ENCODE measurements around the gene CD300E. TPM values are rescaled to one million over a fixed set of nuclear protein-coding genes. Genes with fewer than 3 reads are reported as not detected.
A peak's percentile ranks its signal among the peaks of the same experiment; 100 is the strongest.

Gene CD300E
- total RNA-seq, 1 experiment from 2014 or later = not detected

DNA sequence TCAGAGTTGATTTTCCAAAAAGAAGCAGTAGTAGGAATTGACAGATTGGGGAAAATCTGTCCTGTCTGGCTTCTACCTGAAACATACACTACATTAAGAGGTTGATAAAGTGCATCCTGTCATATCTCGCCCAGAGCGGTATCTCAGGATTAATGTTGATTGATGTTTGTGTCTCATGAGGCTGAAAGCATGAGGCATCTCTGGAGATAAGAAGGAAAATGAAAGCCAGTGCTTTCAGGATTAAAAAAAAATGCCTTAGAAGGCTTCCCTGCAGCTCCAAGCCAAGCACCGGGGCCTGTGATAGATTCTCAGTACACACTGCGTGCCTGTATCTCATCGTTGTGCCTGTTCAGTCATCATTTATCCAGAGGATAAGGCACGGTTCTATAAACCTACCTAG lies 26.4 kb upstream of the CD300E start:
- H3K36me3 Mint-ChIP-seq (ENCODE audit: insufficient read depth, unreplicated experiment) = no peaks in the 10 kb centered on the region

DNA sequence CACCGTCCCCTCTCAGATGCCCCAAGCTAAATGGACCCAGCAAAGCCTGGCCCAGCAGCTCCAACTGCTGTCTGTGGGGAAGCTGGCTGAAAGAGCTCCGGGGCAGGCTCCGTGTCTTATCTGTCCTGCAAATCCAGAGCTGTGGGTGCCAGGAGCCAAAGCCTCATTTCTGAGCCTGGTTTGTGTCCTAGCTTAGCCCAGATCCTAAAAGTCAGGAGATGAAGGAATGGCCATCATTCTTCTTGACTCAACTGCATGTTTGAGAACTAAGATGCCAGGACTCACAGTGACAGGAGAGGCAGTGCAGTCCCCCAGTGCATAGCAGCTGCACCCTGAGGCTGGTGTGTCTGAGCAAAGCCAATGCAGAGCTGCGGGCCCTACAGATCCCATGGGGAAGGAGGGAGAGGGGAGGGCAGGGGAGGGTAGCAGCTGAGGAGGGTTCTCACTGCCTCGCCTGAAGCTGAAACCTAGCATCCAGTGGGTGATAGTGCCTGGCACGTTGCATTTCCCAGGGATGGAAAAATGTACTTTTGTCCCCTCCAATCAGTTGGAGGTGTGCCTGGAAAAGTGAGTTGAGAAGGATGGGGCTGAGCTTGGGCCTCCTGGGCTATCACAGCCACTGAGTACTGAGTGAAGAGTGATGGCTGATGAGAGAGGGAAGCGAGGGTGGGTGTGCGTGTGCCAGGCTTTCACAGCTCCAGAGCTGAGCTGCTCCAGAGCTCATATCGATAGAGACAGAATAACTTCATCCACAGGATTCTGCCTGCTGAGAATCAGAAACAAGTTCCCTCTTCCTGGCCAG lies 24.5 kb upstream of the CD300E start:
- no peaks in the 10 kb centered on the region for H3K9me3 Mint-ChIP-seq (ENCODE audit: low read depth, unreplicated experiment)
- no peaks in the 10 kb centered on the region for H3K4me1 Mint-ChIP-seq (ENCODE audit: low read depth, unreplicated experiment)
- intact Hi-C loops (cut with micrococcal nuclease; ENCODE audit: unreplicated experiment) = no loop called here
- H3K4me3 Mint-ChIP-seq (ENCODE audit: low read depth, unreplicated experiment) = no peak overlapping the region
- H3K36me3 Mint-ChIP-seq (ENCODE audit: insufficient read depth, unreplicated experiment) = no peaks in the 10 kb centered on the region
- TF ChIP-seq, protein P1, sequence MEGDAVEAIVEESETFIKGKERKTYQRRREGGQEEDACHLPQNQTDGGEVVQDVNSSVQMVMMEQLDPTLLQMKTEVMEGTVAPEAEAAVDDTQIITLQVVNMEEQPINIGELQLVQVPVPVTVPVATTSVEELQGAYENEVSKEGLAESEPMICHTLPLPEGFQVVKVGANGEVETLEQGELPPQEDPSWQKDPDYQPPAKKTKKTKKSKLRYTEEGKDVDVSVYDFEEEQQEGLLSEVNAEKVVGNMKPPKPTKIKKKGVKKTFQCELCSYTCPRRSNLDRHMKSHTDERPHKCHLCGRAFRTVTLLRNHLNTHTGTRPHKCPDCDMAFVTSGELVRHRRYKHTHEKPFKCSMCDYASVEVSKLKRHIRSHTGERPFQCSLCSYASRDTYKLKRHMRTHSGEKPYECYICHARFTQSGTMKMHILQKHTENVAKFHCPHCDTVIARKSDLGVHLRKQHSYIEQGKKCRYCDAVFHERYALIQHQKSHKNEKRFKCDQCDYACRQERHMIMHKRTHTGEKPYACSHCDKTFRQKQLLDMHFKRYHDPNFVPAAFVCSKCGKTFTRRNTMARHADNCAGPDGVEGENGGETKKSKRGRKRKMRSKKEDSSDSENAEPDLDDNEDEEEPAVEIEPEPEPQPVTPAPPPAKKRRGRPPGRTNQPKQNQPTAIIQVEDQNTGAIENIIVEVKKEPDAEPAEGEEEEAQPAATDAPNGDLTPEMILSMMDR (IDR thresholded peaks at IDR 0.05; ENCODE audit: unreplicated experiment) = no peak
- CTCF ChIA-PET = interaction anchor here (1.0 kb wide), 1 partner anchor 9 kb away, joined by 8 read pairs; no protein-coding TSS in a partner anchor
- no peak for DNase-seq
- BruUV-seq (replicated peaks) = no TSS peak
- H3K27ac Mint-ChIP-seq (ENCODE audit: unreplicated experiment) = no peak overlapping the region
- peaks cover 89% of the 10 kb centered on the region for H3K27me3 Mint-ChIP-seq (ENCODE audit: unreplicated experiment)

More for the DNA sequence above, 26.4 kb upstream of the CD300E start:
- Mint-ChIP-seq H3K27ac (ENCODE audit: unreplicated experiment) (no peak overlapping the region), H3K27me3 (ENCODE audit: unreplicated experiment) (peaks cover 89% of the 10 kb centered on the region), H3K4me3 (ENCODE audit: low read depth, unreplicated experiment) (no peak overlapping the region), H3K9me3 (ENCODE audit: low read depth, unreplicated experiment) (no peaks in the 10 kb centered on the region), H3K4me1 (ENCODE audit: low read depth, unreplicated experiment) (no peaks in the 10 kb centered on the region)
- DNase-seq = no peak
- CTCF ChIA-PET = interaction anchor here (0.5 kb wide), 1 partner anchor 64 kb away, joined by 3 read pairs; no protein-coding TSS in a partner anchor
- TF ChIP-seq, protein P1 (IDR thresholded peaks at IDR 0.05; ENCODE audit: unreplicated experiment) = no peak
- BruUV-seq (replicated peaks) = no TSS peak
- intact Hi-C loops (cut with micrococcal nuclease; ENCODE audit: unreplicated experiment) = loop anchor here (10.0 kb wide), 1 partner anchor 215 kb away; no protein-coding TSS in a partner anchor

DNA sequence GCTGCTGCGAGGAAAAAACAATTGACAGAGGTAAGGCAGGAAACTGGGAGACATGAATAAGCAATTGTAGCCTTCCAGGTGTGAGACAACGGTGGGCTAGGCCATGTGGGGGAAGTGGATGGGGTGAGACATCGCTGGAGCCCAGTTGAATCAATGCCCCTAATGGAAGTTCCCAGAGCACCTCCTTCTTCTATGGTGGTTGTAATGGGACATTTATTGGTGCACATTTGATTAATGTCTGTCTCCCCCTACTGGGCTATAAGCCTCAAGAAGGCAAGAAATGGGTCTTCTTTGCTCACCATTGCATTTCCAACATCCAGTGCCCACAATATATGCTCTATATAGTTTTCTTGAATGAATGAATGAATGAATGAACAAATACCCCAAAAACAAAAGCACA lies 22.7 kb upstream of the CD300E start:
- TF ChIP-seq, protein P1 (IDR thresholded peaks at IDR 0.05; ENCODE audit: unreplicated experiment) = peak; percentile 17
- no peaks in the 10 kb centered on the region for H3K36me3 Mint-ChIP-seq (ENCODE audit: insufficient read depth, unreplicated experiment)
- no TSS peak for BruUV-seq (replicated peaks)
- CTCF ChIA-PET = interaction anchor here (0.7 kb wide), 1 partner anchor 190 kb away, joined by 3 read pairs; no protein-coding TSS in a partner anchor
- no peak for DNase-seq
- no peaks in the 10 kb centered on the region for H3K9me3 Mint-ChIP-seq (ENCODE audit: low read depth, unreplicated experiment)
- intact Hi-C loops (cut with micrococcal nuclease; ENCODE audit: unreplicated experiment) = no loop called here
- no peak overlapping the region for H3K4me3 Mint-ChIP-seq (ENCODE audit: low read depth, unreplicated experiment)
- H3K27ac Mint-ChIP-seq (ENCODE audit: unreplicated experiment) = no peak overlapping the region
- peaks cover 89% of the 10 kb centered on the region for H3K27me3 Mint-ChIP-seq (ENCODE audit: unreplicated experiment)
- no peaks in the 10 kb centered on the region for H3K4me1 Mint-ChIP-seq (ENCODE audit: low read depth, unreplicated experiment)

DNA sequence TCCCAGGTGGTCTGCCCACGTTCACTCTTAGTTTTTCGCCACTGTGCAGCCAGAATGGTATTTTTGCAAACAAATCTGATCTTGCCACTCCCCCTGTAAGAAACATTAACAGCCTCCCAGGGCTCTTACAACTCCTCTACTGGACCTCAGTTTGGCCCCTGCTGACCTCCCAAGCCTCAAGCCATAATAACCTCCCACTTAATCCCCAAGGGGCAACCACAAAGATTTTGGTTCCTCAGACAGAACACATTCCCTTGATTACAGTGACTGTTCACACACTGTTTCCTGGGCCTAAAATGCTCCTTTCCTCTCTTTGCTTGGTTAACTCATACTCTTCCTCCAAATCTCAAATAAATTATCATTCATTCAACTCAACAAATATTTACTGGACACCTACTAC lies 21.5 kb upstream of the CD300E start:
- intact Hi-C loops (cut with micrococcal nuclease; ENCODE audit: unreplicated experiment) = no loop called here
- Mint-ChIP-seq H3K27me3 (ENCODE audit: unreplicated experiment) (peaks cover 89% of the 10 kb centered on the region), H3K27ac (ENCODE audit: unreplicated experiment) (no peak overlapping the region), H3K4me1 (ENCODE audit: low read depth, unreplicated experiment) (no peaks in the 10 kb centered on the region), H3K36me3 (ENCODE audit: insufficient read depth, unreplicated experiment) (no peaks in the 10 kb centered on the region), H3K4me3 (ENCODE audit: low read depth, unreplicated experiment) (no peak overlapping the region), H3K9me3 (ENCODE audit: low read depth, unreplicated experiment) (no peaks in the 10 kb centered on the region)
- TF ChIP-seq, protein P1 (IDR thresholded peaks at IDR 0.05; ENCODE audit: unreplicated experiment) = no peak
- CTCF ChIA-PET = interaction anchor here (0.6 kb wide), 1 partner anchor 12 kb away, joined by 4 read pairs; no protein-coding TSS in a partner anchor
- DNase-seq = no peak
- no TSS peak for BruUV-seq (replicated peaks)
